Esophagus muscularis mucosa (tissue), 4 donors: Measurements from ENCODE around the gene SLCO3A1. TPM values are rescaled to one million over a fixed set of nuclear protein-coding genes. Genes with fewer than 3 reads are reported as not detected.

Source experiments
- DNase-seq: peaks from one replicate; pipeline ENCODE4 v3.0.0-alpha.2; 2017; ENCODE audit errors: extremely low spot score
- H3K27ac ChIP-seq, 4 donors: fragments of 200-600 bp; sonication (generic); replicated peaks in 1 of 4; 1 replicate in 3 of 4; 2 replicates in 1 of 4; pipeline ENCODE4 v1.5.1; 2016 to 2019; ENCODE audit warnings: mild to moderate bottlenecking in 1 of 4
- H3K27me3 ChIP-seq, 4 donors: fragments of 200-600 bp; sonication (generic); one replicate each; pipeline versions ENCODE4 v1.5.1 to v1.6.0; 2016 to 2019
- H3K36me3 ChIP-seq, 4 donors: fragments of 200-600 bp; sonication (generic); one replicate each; pipeline ENCODE4 v1.5.1; 2016 to 2019
- H3K4me1 ChIP-seq, 4 donors: fragments of 200-600 bp; sonication (generic); one replicate each; pipeline ENCODE4 v1.5.1; 2016 to 2019
- H3K4me3 ChIP-seq, 4 donors: fragments of 200-600 bp; sonication (generic); 1 replicate in 2 of 4; 2 replicates in 2 of 4; pipeline ENCODE4 v1.5.1; 2016 to 2019; ENCODE audit warnings: mild to moderate bottlenecking in 4 of 4, moderate library complexity in 1 of 4
- H3K9me3 ChIP-seq, 4 donors: fragments of 200-600 bp; sonication (generic); 1 replicate in 3 of 4; 2 replicates in 1 of 4; pipeline ENCODE4 v1.5.1; 2016 to 2019
- CTCF ChIP-seq, 3 experiments: fragments of 200-600 bp in 2 of 3; fragments of 450-650 bp in 1 of 3; sonication (generic) in 2 of 3; IDR thresholded peaks; one replicate each; pipeline ENCODE4 v1.5.1; 2017 to 2019; ENCODE audit warnings: antibody characterized with exemption in 3 of 3, mild to moderate bottlenecking in 2 of 3, moderate library complexity in 1 of 3
- EP300 ChIP-seq: sonication (generic); formaldehyde crosslinking; IDR thresholded peaks from one replicate; pipeline ENCODE4 v1.6.1; 2017; ENCODE audit warnings: antibody characterized with exemption
- POLR2A ChIP-seq: fragments of 450-650 bp; IDR thresholded peaks from one replicate; pipeline ENCODE4 v1.6.1; 2017; ENCODE audit warnings: antibody characterized with exemption, moderate library complexity, mild to moderate bottlenecking, low read depth
- POLR2AphosphoS5 ChIP-seq, 2 donors: sonication (generic); formaldehyde crosslinking; IDR thresholded peaks; one replicate each; pipeline ENCODE4 v1.6.1; 2017; ENCODE audit warnings: antibody characterized with exemption in 2 of 2
- WGBS: methylation state at CpG from one replicate; pipeline ENCODE4 v1.1.5; 2018; 5-methylcytosine and 5-hydroxymethylcytosine counted together
- intact Hi-C: fragments of 100-400 bp; cut with DNase I; formaldehyde crosslinking; loops from one replicate; pipeline ENCODE4 v1.15.1; 2023
- total RNA-seq, 4 donors: library from RNA; depleted of rRNA; stranded (reverse); fragments of >200 nt; gene quantifications; one replicate each; pipeline versions ENCODE4 v1.1.0 to v1.2.1, GENCODE V29; 2016

The SLCO3A1 gene
- total RNA-seq, 4 donors from 2014 or later: 5.6 to 17.5 (median 12.3) TPM

- H3K27me3 ChIP-seq: no peaks in the 10 kb centered on the region
- 92% methylated on average over 3 of the region's 3 CpGs for WGBS
- no peaks in the 10 kb centered on the region for H3K9me3 ChIP-seq
- peaks cover 22 to 33% (median 26%) of the 10 kb centered on the region in 4 donors for H3K4me1 ChIP-seq
- H3K4me3 ChIP-seq: no peak overlapping the region
- intact Hi-C loops: no loop called here
- H3K27ac ChIP-seq: no peak overlapping the region
- H3K36me3 ChIP-seq: peaks cover 0 to 9% (median 5%) of the 10 kb centered on the region in 4 donors
- no peak for DNase-seq
- TF ChIP-seq CTCF (IDR thresholded peaks at IDR 0.05) (no peak), POLR2AphosphoS5 (IDR thresholded peaks at IDR 0.05) (no peak), POLR2A (no peak), EP300 (no peak)
Observed at GRCh38 chr15:92112711-92113110, 259.2 kb downstream of the SLCO3A1 start.

- Histone ChIP-seq H3K27me3 (no peaks in the 10 kb centered on the region), H3K27ac (no peak overlapping the region), H3K9me3 (no peaks in the 10 kb centered on the region), H3K4me3 (no peak overlapping the region), H3K4me1 (peaks cover 26 to 35% (median 28%) of the 10 kb centered on the region in 4 donors), H3K36me3 (peaks cover 0 to 9% (median 5%) of the 10 kb centered on the region in 4 donors)
- TF ChIP-seq EP300: no peak
- TF ChIP-seq CTCF (IDR thresholded peaks at IDR 0.05): no peak
- TF ChIP-seq POLR2AphosphoS5 (IDR thresholded peaks at IDR 0.05): no peak
- TF ChIP-seq POLR2A: no peak
- intact Hi-C loops: no loop called here
- 60% methylated on average over 3 of the region's 3 CpGs for WGBS
- DNase-seq: no peak
Observed at GRCh38 chr15:92113832-92114231, 260.3 kb downstream of the SLCO3A1 start.

- Histone ChIP-seq H3K36me3 (peaks cover 0 to 15% (median 7%) of the 10 kb centered on the region in 4 donors), H3K4me3 (no peak overlapping the region), H3K27me3 (no peaks in the 10 kb centered on the region), H3K9me3 (no peaks in the 10 kb centered on the region), H3K27ac (no peak overlapping the region), H3K4me1 (peaks cover 24 to 34% (median 26%) of the 10 kb centered on the region in 4 donors)
- no peak for DNase-seq
- 100% methylated on average over 1 of the region's 1 CpG for WGBS
- TF ChIP-seq POLR2AphosphoS5 (IDR thresholded peaks at IDR 0.05): no peak
- no peak for TF ChIP-seq POLR2A
- TF ChIP-seq EP300: no peak
- no peak for TF ChIP-seq CTCF (IDR thresholded peaks at IDR 0.05)
- intact Hi-C loops: no loop called here
Observed at GRCh38 chr15:92115834-92116233, 262.3 kb downstream of the SLCO3A1 start.

- Histone ChIP-seq H3K4me3 (no peak overlapping the region), H3K27ac (no peak overlapping the region), H3K4me1 (peaks cover 24 to 29% (median 24%) of the 10 kb centered on the region in 4 donors), H3K36me3 (peaks cover 0 to 20% (median 11%) of the 10 kb centered on the region in 4 donors), H3K9me3 (no peaks in the 10 kb centered on the region), H3K27me3 (no peaks in the 10 kb centered on the region)
- DNase-seq: no peak
- intact Hi-C loops: no loop called here
- WGBS: 100% methylated on average over 5 of the region's 5 CpGs
- TF ChIP-seq EP300: no peak
- no peak for TF ChIP-seq CTCF (IDR thresholded peaks at IDR 0.05)
- TF ChIP-seq POLR2A: no peak
- TF ChIP-seq POLR2AphosphoS5 (IDR thresholded peaks at IDR 0.05): no peak
Observed at GRCh38 chr15:92116330-92116729, 262.8 kb downstream of the SLCO3A1 start.

GRCh38 chr15:92117261-92117731 is 263.8 kb downstream of the SLCO3A1 start:
- no peak for TF ChIP-seq CTCF (IDR thresholded peaks at IDR 0.05)
- no peak for TF ChIP-seq POLR2AphosphoS5 (IDR thresholded peaks at IDR 0.05)
- TF ChIP-seq POLR2A: no peak
- TF ChIP-seq EP300: no peak
- peaks cover 0 to 27% (median 21%) of the 10 kb centered on the region in 4 donors for H3K36me3 ChIP-seq
- intact Hi-C loops: no loop called here
- WGBS: 43% methylated on average over 11 of the region's 11 CpGs
- H3K27ac ChIP-seq: no peak overlapping the region
- no peaks in the 10 kb centered on the region for H3K27me3 ChIP-seq
- no peak overlapping the region for H3K4me3 ChIP-seq
- H3K9me3 ChIP-seq: peaks cover 0 to 4% (median 0%) of the 10 kb centered on the region in 4 donors
- peaks cover 16 to 24% (median 18%) of the 10 kb centered on the region in 4 donors for H3K4me1 ChIP-seq
- DNase-seq: no peak
